PC-3 (cell line): Measurements from ENCODE around the gene ANKRD42.

Experiments
- EZH2 ChIP-seq: fragments of 300-600 bp; sonication (generic); IDR thresholded peaks from one replicate; pipeline ENCODE4 v1.6.1; 2017; ENCODE audit warnings: antibody characterized with exemption, mild to moderate bottlenecking, low read length; ENCODE audit not compliant: unreplicated experiment
- EZH2phosphoT487 ChIP-seq: fragments of 300-600 bp; sonication (generic); IDR thresholded peaks from 2 replicates; pipeline ENCODE4 v1.6.1; 2018; ENCODE audit warnings: mild to moderate bottlenecking, antibody characterized with exemption, low read length, borderline replicate concordance
- TF ChIP-seq, protein P1 (sequence below): fragments of 300-600 bp; sonication (generic); conservative IDR thresholded peaks from 2 replicates; pipeline ENCODE4 v1.5.1; 2017; ENCODE audit warnings: antibody characterized with exemption, low read depth, mild to moderate bottlenecking, low read length

DNA sequence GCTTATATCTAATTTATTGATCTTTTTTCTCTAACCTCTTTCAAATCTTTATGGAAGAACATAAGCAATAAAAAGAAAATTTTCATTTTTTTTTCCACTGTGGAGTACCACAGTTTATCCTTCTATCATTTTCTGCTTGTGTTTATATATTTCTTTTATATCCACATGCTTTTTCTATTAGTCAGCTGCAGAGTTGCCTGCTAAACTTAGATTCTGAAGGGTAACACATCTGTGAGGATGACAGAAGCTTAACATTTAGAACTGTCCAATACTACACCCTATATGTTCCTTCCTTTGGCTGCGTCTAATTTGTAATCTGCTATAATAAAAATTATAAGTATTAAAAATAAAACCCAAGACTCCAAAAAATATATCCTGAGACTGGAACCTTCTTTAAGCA is 71.8 kb downstream of the ANKRD42 start:
- TF ChIP-seq, protein P1, sequence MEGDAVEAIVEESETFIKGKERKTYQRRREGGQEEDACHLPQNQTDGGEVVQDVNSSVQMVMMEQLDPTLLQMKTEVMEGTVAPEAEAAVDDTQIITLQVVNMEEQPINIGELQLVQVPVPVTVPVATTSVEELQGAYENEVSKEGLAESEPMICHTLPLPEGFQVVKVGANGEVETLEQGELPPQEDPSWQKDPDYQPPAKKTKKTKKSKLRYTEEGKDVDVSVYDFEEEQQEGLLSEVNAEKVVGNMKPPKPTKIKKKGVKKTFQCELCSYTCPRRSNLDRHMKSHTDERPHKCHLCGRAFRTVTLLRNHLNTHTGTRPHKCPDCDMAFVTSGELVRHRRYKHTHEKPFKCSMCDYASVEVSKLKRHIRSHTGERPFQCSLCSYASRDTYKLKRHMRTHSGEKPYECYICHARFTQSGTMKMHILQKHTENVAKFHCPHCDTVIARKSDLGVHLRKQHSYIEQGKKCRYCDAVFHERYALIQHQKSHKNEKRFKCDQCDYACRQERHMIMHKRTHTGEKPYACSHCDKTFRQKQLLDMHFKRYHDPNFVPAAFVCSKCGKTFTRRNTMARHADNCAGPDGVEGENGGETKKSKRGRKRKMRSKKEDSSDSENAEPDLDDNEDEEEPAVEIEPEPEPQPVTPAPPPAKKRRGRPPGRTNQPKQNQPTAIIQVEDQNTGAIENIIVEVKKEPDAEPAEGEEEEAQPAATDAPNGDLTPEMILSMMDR: no peak
- TF ChIP-seq EZH2 (no peak), EZH2phosphoT487 (no peak)
